Hepatic stellate cell (primary cell): ENCODE measurements around the gene ATP13A3.
"Not testable (repeated sequence)": the region's sequence is repeated elsewhere in the genome, so short reads cannot be mapped to it uniquely, and the experiment has no call there.

ENCODE experiments used
- DNase-seq: peaks from one replicate; pipeline ENCODE4 v3.0.0; 2011; ENCODE audit warnings: low spot score

ATP13A3 gene

GRCh38 chr3:194499516-194499915 is 12.7 kb upstream of the ATP13A3 start:
- not testable (repeated sequence) for DNase-seq

- no peak for DNase-seq
These were observed 11.2 kb upstream of the ATP13A3 start for GRCh38 chr3:194497799-194498575.

- DNase-seq = no peak
These were observed 9.6 kb upstream of the ATP13A3 start for GRCh38 chr3:194496217-194496919.

GRCh38 chr3:194494951-194495374 is 8.2 kb upstream of the ATP13A3 start:
- DNase-seq = no peak

DNA sequence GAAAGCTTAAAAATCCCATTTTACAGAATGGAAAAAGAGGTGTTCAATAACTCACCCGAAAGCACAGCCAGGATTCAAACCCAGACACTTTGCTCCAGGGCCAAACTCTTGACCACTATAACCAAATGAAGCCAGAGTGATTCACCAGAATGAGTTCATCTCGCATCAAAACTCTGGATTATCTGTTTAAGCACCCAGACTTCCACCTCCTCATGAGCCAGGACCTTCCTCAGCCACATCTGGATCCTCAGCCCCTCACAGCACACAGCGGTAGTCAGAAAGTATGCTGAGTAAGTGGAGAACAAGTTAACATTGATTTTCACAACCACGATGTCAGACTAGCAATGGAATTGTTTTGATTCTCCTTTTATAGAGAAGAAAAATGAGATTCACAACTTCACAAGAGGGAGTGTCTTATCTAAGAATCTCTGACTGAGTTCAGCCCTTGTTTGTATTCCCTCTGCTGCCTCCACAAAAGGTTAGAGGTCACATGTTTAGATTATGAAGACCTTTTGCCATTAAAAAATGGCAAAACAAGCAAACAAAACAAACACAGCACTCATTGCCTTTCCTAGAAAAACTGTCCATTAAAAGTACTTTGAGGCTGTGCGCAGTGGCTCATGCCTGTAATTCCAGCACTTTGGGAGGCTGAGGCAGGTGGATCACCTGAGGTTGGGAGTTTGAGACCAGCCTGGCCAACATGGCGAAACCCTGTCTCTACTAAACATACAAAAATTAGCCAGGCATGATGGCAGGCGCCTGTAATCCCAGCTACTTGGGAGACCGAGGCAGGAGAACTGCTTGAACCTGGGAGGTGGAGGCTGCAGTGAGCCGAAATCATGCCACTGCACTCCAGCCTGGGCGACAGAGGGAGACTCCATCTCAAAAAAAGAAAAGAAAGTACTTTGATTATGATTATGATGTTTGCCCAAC is 7.5 kb upstream of the ATP13A3 start:
- peak; percentile 53 for DNase-seq

DNA sequence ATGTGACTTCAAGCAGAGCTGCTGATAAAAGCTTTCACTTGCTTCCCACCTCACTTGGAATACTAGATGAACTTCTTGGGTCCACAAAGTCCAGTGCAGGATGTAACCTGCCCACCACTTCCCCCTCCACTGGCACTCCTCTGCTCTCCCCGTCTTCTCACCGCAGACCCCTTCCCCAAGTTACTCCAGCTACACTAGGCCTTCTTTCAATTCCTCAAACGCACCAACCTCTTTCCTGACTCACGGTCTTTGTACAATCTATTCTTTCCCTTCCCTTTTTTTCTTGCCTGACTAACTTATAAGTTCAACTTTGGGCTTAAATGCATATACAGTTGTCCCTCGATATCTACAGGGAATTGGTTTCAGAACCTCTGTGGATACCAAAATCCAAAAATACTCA is 5.2 kb upstream of the ATP13A3 start:
- no peak for DNase-seq

DNA sequence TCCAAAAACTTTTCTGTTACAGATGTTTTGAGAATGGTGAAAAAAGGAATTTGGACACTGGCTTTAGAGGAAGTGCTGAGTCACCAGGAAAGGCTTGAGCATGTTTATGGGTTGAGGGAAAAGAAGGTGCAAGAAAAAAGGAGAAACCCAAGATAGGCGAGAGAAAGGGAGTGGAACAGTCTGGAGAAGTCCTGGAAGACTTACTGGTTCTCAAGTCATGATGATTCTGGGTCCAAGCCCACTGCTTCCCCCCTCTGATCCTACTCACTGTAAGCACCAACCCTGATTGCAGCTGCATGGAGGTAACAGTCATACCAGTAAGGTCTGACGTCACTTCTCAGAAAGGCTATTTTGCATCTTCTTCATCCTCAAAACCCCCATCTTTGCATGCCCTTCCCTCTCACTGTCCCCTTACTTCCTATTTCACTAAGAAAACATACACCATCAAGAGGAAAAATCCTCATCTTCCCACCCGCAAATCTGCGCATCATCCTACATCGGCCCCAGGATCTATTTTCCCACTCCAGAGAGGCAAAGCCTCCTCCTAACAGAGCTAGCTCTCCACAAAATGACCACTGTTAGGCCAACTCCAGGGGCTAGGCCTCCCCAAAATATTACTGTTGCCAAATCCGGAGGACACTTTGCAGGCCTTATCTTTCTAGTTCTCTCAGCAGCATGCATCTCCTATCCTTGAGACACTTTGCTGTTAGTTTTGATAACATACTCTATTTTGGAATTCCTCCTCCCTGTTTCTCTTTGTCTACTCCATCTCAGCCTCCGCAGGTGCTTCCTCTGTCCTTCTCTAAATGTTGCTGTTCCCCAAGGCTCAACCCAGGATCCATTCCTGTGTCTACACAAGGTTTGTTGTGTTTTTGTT is 3.2 kb upstream of the ATP13A3 start:
- DNase-seq = no peak

GRCh38 chr3:194488055-194488742 is 1.4 kb upstream of the ATP13A3 start:
- DNase-seq = no peak

GRCh38 chr3:194487289-194488054 is 670 bp upstream of the ATP13A3 start:
- peak; percentile 42 for DNase-seq

GRCh38 chr3:194485881-194486539 is 792 bp downstream of the ATP13A3 start:
- DNase-seq = peak; percentile 36

GRCh38 chr3:194485468-194485880 is 1.3 kb downstream of the ATP13A3 start:
- peak; percentile 40 for DNase-seq

GRCh38 chr3:194484614-194485013 is 2.2 kb downstream of the ATP13A3 start:
- no peak for DNase-seq

DNA sequence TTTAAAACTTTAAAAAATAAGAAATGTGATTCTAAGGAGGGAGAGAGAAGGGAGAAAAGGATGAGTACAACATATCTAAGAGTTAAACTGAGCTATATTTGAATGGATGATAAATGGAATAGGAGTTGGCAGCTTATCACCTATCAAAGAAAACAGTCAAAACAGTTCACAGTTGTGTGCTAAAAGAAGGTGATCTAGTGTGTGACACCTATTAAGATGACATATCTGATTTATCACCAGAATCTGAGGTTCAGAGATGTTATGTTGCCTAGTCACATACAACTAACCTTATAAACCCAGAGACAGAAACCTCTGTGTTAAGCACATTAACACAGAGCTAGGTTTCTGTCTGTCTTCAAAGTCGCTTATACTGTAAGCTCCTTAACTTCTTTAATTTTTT is 3.0 kb downstream of the ATP13A3 start:
- DNase-seq = no peak

DNA sequence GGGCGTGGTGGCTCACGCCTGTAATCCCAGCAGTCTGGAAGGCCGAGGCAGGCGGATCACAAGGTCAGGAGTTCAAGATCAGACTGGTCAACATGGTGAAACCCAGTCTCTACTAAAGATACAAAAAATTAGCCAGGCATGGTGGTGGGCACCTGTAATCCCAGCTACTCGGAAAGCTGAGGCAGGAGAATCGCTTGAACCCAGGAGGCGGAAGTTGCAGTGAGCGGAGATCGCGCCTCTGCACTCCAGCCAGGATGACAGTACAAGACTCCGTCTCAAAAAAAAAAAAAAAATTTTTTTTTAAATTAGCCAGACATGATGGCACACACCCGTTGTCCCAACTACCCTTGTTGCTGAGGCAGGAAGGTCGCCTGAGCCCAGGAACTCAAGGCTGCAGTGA is 4.0 kb downstream of the ATP13A3 start:
- not testable (repeated sequence) for DNase-seq

DNA sequence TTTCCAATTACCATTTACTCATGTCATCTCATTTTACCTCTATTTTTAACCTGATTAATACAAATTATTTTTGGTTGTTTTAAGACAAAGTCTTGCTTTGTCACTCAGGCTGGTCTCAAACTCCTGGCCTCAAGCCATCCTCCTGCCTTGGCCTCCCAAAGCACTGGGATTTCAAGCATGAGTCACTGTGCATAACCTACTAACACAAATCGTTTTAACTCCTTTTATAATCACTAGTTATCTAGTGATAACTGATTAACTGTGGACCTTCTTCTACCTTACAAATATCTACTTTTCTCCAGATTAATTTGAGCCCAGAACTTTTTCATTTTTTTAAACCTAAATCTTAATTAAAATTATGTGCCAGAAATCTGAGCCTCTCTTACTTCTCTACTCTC is 4.6 kb downstream of the ATP13A3 start:
- no peak for DNase-seq

- no peak for DNase-seq
These were observed 5.1 kb downstream of the ATP13A3 start for GRCh38 chr3:194481525-194482195.

GRCh38 chr3:194481103-194481502 is 5.7 kb downstream of the ATP13A3 start:
- DNase-seq = peak; percentile 48

- no peak for DNase-seq
These were observed 10.0 kb downstream of the ATP13A3 start for GRCh38 chr3:194476784-194477183.

- no peak for DNase-seq
These were observed 10.8 kb downstream of the ATP13A3 start for GRCh38 chr3:194475978-194476377.
